Measurements from ENCODE around the gene TRIM71.

DNA sequence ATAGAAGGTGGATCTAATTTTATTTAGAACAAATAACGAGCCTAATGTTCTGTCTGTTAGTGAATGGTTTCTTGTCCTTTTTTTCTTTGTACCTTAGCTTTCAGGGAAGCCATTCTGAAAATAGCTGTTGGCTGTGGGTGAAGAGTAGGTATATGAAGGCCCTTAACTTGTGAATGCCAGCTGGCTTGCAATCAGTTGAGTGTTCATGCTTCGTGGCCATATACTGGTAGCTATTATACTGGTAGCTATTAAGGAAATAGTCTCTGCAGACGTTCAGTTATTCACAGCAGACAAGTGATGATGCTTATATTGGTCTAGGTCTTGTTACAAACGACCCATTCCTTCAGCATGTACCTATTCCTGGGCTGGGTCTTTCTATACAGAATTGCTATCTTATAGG, 18.8 kb downstream of the TRIM71 start:
- TF ChIP-seq, protein P1, sequence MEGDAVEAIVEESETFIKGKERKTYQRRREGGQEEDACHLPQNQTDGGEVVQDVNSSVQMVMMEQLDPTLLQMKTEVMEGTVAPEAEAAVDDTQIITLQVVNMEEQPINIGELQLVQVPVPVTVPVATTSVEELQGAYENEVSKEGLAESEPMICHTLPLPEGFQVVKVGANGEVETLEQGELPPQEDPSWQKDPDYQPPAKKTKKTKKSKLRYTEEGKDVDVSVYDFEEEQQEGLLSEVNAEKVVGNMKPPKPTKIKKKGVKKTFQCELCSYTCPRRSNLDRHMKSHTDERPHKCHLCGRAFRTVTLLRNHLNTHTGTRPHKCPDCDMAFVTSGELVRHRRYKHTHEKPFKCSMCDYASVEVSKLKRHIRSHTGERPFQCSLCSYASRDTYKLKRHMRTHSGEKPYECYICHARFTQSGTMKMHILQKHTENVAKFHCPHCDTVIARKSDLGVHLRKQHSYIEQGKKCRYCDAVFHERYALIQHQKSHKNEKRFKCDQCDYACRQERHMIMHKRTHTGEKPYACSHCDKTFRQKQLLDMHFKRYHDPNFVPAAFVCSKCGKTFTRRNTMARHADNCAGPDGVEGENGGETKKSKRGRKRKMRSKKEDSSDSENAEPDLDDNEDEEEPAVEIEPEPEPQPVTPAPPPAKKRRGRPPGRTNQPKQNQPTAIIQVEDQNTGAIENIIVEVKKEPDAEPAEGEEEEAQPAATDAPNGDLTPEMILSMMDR (IDR thresholded peaks at IDR 0.05; ENCODE audit: low read length), result no peak
- TF ChIP-seq EZH2 (IDR thresholded peaks at IDR 0.05; ENCODE audit: borderline replicate concordance, low read length), result no peak
